HPDE6-E6E7 (cell line): ENCODE results near the gene CCDC15.

Source experiments
- DNase-seq: peaks from one replicate; pipeline ENCODE4 v3.0.0; 2011; ENCODE audit warnings: missing footprints; ENCODE audit errors: extremely low spot score

Gene CCDC15, protein sequence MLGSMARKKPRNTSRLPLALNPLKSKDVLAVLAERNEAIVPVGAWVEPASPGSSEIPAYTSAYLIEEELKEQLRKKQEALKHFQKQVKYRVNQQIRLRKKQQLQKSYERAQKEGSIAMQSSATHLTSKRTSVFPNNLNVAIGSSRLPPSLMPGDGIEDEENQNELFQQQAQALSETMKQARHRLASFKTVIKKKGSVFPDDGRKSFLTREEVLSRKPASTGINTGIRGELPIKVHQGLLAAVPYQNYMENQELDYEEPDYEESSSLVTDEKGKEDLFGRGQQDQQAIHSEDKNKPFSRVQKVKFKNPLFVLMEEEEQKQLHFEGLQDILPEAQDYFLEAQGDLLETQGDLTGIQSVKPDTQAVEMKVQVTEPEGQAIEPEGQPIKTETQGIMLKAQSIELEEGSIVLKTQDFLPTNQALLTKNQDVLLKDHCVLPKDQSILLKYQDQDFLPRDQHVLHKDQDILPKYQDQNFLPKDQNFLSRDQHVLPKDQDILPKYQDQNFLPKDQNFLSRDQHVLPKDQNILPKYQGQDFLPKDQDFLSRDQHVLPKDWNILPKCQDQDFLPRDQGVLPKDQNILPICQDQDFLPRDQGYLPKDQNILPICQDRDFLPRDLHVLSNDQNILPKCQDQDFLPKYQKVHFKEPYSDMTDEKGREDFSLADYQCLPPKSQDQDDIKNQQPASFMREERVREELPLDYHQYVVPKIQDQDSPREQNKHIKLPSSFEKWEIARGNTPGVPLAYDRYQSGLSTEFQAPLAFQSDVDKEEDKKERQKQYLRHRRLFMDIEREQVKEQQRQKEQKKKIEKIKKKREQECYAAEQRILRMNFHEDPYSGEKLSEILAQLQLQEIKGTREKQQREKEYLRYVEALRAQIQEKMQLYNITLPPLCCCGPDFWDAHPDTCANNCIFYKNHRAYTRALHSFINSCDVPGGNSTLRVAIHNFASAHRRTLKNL

GRCh38 chr11:124953753-124954589 lies at the start of gene CCDC15:
Gene CCDC15 (plus strand): TSS chr11:124954202. CDS start chr11:124954733, 531 bp downstream.
- peak; percentile 92 for DNase-seq

DNA sequence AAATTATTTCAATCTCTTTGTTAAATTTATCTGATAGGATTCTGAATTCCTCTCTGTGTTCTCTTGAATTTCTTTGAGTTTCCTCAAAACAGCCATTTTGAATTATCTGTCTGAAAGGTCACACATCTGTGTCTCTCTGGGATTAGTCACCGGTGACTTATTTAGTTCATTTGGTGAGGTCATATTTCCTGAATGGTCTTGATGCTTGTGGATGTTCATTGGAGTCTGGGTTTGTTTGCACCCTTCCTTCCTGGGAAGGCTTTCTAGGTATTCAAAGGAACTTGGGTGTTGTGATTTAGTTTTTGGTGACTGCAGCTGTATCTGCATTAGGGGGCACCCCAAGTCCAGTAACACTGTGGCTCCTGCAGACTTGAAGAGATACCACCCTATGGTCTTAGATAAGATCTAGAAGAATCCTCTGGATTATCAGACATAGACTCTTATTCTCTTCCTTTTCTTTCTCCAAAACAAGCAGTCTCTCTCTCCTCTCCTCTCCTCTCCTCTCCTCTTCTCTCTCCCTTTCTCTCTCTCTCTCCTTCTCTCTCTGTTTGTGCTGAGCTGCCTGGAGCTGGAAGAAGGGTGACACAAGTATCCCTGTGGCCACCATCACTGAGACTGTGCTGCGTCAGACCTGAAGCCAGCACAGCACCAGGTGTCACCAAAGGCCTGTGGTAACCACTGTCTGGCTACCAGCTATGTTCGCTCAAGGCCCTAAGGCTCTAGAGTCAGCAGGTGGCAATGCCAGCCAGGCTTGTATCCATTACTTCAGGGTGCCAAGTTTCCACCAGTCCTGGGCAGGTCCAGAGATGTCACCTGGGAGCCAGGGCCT lies 38.2 kb upstream of the CCDC15 start:
- DNase-seq: no peak

DNA sequence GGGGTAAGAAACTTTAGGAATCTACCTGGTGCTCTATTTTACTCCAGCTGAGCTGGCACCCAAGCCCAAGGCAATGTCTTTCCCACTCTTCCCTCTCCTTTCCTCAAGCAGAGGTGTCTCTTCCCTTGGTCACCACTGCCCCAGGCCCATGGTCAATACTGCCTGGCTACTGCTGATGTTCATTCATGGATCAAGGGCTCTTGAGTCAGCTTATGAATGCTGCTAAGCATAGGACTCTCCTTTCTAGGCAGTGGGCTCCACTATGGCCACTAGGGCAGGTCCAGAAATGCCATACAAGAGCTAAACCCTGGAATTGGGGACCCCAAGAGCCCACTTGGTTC lies 37.7 kb upstream of the CCDC15 start:
- DNase-seq: no peak

- no peak for DNase-seq
These were observed 36.8 kb upstream of the CCDC15 start for GRCh38 chr11:124917115-124917637.

GRCh38 chr11:124918950-124919349 lies 35.1 kb upstream of the CCDC15 start, which contains the start of gene HEPN1:
Gene HEPN1 (plus strand): TSS chr11:124919250.
- DNase-seq: no peak

GRCh38 chr11:124919898-124920297 lies 34.1 kb upstream of the CCDC15 start:
- no peak for DNase-seq

- no peak for DNase-seq
These were observed 33.6 kb upstream of the CCDC15 start for GRCh38 chr11:124920356-124920755.

DNA sequence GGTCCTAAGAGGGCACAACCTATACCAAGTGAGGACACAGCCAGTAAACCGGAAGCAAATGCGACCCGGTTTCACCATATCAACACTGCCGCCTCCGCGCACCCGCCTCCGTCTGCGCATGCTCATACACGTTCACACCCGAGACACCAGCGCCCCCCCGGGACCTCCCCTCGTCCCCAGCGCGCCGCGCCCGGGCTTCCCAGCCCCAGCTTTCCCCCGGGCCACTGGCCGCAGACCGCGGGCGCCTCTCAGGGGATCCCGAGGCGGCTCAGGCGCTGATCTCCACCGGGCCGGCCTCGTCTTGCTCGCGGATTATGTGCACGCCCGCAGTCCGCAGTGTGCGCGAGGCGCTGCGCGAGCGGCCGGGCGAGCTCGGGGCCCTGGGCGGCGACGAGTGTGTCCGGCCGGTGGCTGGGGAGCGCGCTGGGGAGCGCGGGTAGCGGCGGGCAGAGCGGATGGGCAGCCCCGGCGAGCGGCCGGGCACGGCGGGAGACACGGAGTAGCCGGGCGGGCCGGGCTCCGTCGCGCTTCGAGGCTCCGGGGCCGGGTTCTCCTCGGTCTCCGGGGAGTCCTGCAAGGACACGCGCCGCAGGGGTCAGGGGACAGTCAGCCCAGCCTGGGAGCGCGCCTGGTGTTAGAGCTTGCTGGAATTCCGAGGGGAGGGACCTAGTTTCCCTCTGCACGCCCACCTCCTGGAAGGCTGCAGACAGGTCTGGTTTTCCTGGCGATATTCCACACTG lies 33.0 kb upstream of the CCDC15 start:
- peak; percentile 88 for DNase-seq

GRCh38 chr11:124922831-124923230 lies 31.2 kb upstream of the CCDC15 start:
- DNase-seq: no peak

- no peak for DNase-seq
These were observed 30.7 kb upstream of the CCDC15 start for GRCh38 chr11:124923296-124923695.

GRCh38 chr11:124928942-124929665 lies 24.9 kb upstream of the CCDC15 start:
- DNase-seq: no peak

DNA sequence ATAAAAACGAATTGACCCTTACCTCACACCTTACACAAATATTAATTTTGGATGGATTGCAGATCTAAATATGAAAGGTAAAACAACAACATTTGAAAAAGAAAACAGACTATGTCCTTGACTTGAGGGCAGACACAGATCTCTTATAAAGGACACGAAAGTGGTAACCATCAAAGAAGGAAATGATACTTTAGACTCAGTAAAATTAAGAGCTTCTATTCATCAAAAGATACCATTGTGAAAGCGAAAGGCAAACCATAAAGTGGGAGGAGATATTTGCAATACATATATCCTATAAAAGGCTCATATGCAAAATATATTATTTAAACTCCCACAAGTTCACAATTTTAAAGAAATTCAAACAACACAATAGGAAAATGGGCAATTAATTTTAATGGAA lies 23.2 kb upstream of the CCDC15 start:
- DNase-seq: no peak

GRCh38 chr11:124934862-124935547 lies 19.0 kb upstream of the CCDC15 start:
- peak; percentile 17 for DNase-seq

GRCh38 chr11:124935548-124936514 lies 18.2 kb upstream of the CCDC15 start, which contains the start of gene HEPACAM:
Gene HEPACAM (minus strand): TSS chr11:124936047. CDS start chr11:124936006, 41 bp downstream.
- DNase-seq: no peak

DNA sequence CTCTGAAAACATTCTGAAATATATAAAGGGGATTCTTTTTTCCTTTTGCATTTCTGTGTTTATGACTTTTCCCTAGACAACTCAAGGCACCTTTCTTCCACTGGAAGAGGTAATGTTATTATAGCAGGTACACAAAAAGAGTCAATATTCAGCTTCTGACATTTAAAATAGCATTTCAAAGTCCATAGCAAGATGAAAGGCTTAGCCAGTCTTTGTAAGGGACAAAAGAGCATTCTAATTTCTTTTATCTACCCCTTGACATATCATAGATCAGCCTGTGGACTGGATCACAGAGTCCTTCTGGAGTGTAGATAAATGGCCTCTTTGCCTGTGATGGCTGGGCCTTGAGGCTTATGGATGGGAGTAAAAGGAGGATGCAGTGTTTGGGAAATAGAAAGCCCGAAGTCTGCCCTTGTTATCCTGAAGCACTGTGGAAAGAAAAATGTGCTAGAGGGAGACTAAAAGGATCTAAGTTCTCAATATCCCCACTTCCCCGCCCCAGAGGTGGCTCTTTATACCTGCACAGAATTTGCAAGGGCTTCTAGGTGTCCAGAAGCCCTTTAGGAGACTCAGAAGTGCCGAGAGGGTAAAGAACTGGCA lies 16.6 kb upstream of the CCDC15 start:
- DNase-seq: no peak

GRCh38 chr11:124938206-124938765 lies 15.7 kb upstream of the CCDC15 start:
- no peak for DNase-seq

GRCh38 chr11:124938970-124939369 lies 15.0 kb upstream of the CCDC15 start:
- DNase-seq: no peak
